PC-3 (cell line): ENCODE measurements around the gene PDE3B. TPM values are rescaled to one million over a fixed set of nuclear protein-coding genes. Genes with fewer than 3 reads are reported as not detected.

Experiments used
- ATAC-seq: fragments of 200-7000 bp; cut with Tn5 transposase; 2 replicates; pipeline ENCODE4 v1.9.1; 2020; ENCODE audit warnings: mild to moderate bottlenecking, moderate library complexity
- BruUV-seq: library from RNA; stranded (reverse); fragments of 400-500 nt; replicated peaks from 2 replicates; lab custom pipeline; 2021; lab: Mats Ljungman, UMichigan
- CTCF ChIA-PET: fragments of 300-600 bp; sonication (Branson Sonifier 250); formaldehyde crosslinking; loops from one replicate; lab custom pipeline; 2022; ENCODE audit warnings: antibody characterized with exemption; lab: Charles Lee
- POLR2A ChIA-PET: fragments of 300-600 bp; sonication (Branson Sonifier 250); formaldehyde crosslinking; loops from one replicate; lab custom pipeline; 2022; ENCODE audit warnings: antibody characterized with exemption; ENCODE audit not compliant: unreplicated experiment; lab: Charles Lee
- DNase-seq: peaks from one replicate; pipeline ENCODE4 v3.0.0-alpha.2; 2015
- H2AFZ ChIP-seq: fragments of 300-600 bp; sonication (generic); 2 replicates; pipeline ENCODE4 v1.6.0; 2016; ENCODE audit warnings: antibody characterized with exemption, low read length
- H3F3A ChIP-seq: fragments of 300-600 bp; sonication (generic); one replicate; pipeline ENCODE4 v1.6.0; 2017; ENCODE audit warnings: antibody characterized with exemption, low read length, control low read depth, mild to moderate bottlenecking; ENCODE audit not compliant: unreplicated experiment
- H3K27ac ChIP-seq: fragments of 300-600 bp; sonication (generic); 2 replicates; pipeline ENCODE4 v1.5.1; 2016; ENCODE audit warnings: mild to moderate bottlenecking, low read length
- H3K27me3 ChIP-seq: fragments of 300-600 bp; sonication (generic); 2 replicates; pipeline ENCODE4 v1.6.1; 2016; ENCODE audit warnings: low read length, mixed read lengths
- H3K36me3 ChIP-seq: fragments of 300-600 bp; sonication (generic); 2 replicates; pipeline ENCODE4 v1.6.1; 2016; ENCODE audit warnings: low read depth, mixed run types, low read length, mixed read lengths
- H3K4me1 ChIP-seq: fragments of 300-600 bp; sonication (generic); 2 replicates; pipeline ENCODE4 v1.5.1; 2016; ENCODE audit warnings: low read length; ENCODE audit not compliant: insufficient read depth
- H3K4me2 ChIP-seq: fragments of 300-600 bp; sonication (generic); 2 replicates; pipeline ENCODE4 v1.6.0; 2016; ENCODE audit warnings: low read length
- H3K4me3 ChIP-seq: fragments of 300-600 bp; sonication (generic); 2 replicates; pipeline ENCODE4 v1.5.1; 2016; ENCODE audit warnings: mild to moderate bottlenecking, low read length, mixed read lengths
- H3K79me2 ChIP-seq: fragments of 300-600 bp; sonication (generic); 2 replicates; pipeline ENCODE4 v1.6.1; 2017; ENCODE audit warnings: low read length, mixed read lengths
- H3K9ac ChIP-seq: fragments of 300-600 bp; sonication (generic); 2 replicates; pipeline ENCODE4 v1.6.0; 2016; ENCODE audit warnings: mild to moderate bottlenecking, low read length
- H3K9me2 ChIP-seq: fragments of 300-600 bp; sonication (generic); replicated peaks from 2 replicates; pipeline ENCODE4 v1.6.1; 2016; ENCODE audit warnings: mixed run types, low read length, mixed read lengths
- H3K9me3 ChIP-seq: fragments of 300-600 bp; sonication (generic); 2 replicates; pipeline ENCODE4 v1.6.1; 2016; ENCODE audit warnings: low read length, mixed read lengths
- H4K20me1 ChIP-seq: fragments of 300-600 bp; sonication (generic); 2 replicates; pipeline ENCODE4 v1.6.1; 2016; ENCODE audit warnings: low read length, mixed read lengths
- CTCF ChIP-seq: fragments of 300-600 bp; sonication (generic); conservative IDR thresholded peaks from 2 replicates; pipeline ENCODE4 v1.5.1; 2017; ENCODE audit warnings: antibody characterized with exemption, low read depth, mild to moderate bottlenecking, low read length
- EZH2 ChIP-seq: fragments of 300-600 bp; sonication (generic); IDR thresholded peaks from one replicate; pipeline ENCODE4 v1.6.1; 2017; ENCODE audit warnings: antibody characterized with exemption, mild to moderate bottlenecking, low read length; ENCODE audit not compliant: unreplicated experiment
- EZH2phosphoT487 ChIP-seq: fragments of 300-600 bp; sonication (generic); IDR thresholded peaks from 2 replicates; pipeline ENCODE4 v1.6.1; 2018; ENCODE audit warnings: mild to moderate bottlenecking, antibody characterized with exemption, low read length, borderline replicate concordance
- intact Hi-C: fragments of 100-400 bp; cut with micrococcal nuclease; formaldehyde crosslinking; loops from 2 replicates; pipeline ENCODE4 v1.9.0; 2023
- total RNA-seq: library from RNA; depleted of rRNA; stranded (reverse); fragments of >200 nt; gene quantifications from 2 replicates; pipeline ENCODE4 v1.2.3, GENCODE V29; 2014

PDE3B gene
- total RNA-seq, 1 experiment from 2014 or later, result 0.11 TPM

GRCh38 chr11:14634813-14635212 lies 8.8 kb upstream of the PDE3B start:
- no peaks in the 10 kb centered on the region for H3K36me3 ChIP-seq
- no peaks in the 10 kb centered on the region for H3F3A ChIP-seq
- H3K4me1 ChIP-seq, result no peaks in the 10 kb centered on the region
- ChIA-PET POLR2A (no interaction called here), CTCF (no interaction called here)
- H2AFZ ChIP-seq, result no peak overlapping the region
- no peak for TF ChIP-seq EZH2phosphoT487
- TF ChIP-seq EZH2, result no peak
- TF ChIP-seq CTCF, result no peak
- H3K27ac ChIP-seq, result no peak overlapping the region
- peaks cover 37% of the 10 kb centered on the region for H3K27me3 ChIP-seq
- ATAC-seq (no peak), DNase-seq (no peak)
- H3K9ac ChIP-seq, result no peak overlapping the region
- BruUV-seq, result no TSS peak
- H3K4me2 ChIP-seq, result no peak overlapping the region
- intact Hi-C loops, result no loop called here
- H4K20me1 ChIP-seq, result no peaks in the 10 kb centered on the region
- H3K79me2 ChIP-seq, result no peaks in the 10 kb centered on the region
- H3K4me3 ChIP-seq, result no peak overlapping the region
- no peaks in the 10 kb centered on the region for H3K9me3 ChIP-seq
- H3K9me2 ChIP-seq, result no peaks in the 10 kb centered on the region

GRCh38 chr11:14635546-14635945 lies 8.1 kb upstream of the PDE3B start:
- CTCF ChIA-PET, result no interaction called here
- H3K27ac ChIP-seq, result no peak overlapping the region
- no peaks in the 10 kb centered on the region for H3K79me2 ChIP-seq
- BruUV-seq, result no TSS peak
- DNase-seq (no peak), ATAC-seq (no peak)
- no peak overlapping the region for H3K9ac ChIP-seq
- no peaks in the 10 kb centered on the region for H3K36me3 ChIP-seq
- peaks cover 44% of the 10 kb centered on the region for H3K27me3 ChIP-seq
- H3K4me1 ChIP-seq, result no peaks in the 10 kb centered on the region
- no peaks in the 10 kb centered on the region for H3K9me3 ChIP-seq
- no peak overlapping the region for H2AFZ ChIP-seq
- no peak overlapping the region for H3K4me2 ChIP-seq
- POLR2A ChIA-PET, result no interaction called here
- H4K20me1 ChIP-seq, result no peaks in the 10 kb centered on the region
- intact Hi-C loops, result no loop called here
- H3K4me3 ChIP-seq, result no peak overlapping the region
- no peaks in the 10 kb centered on the region for H3F3A ChIP-seq
- no peak for TF ChIP-seq EZH2phosphoT487
- TF ChIP-seq EZH2, result no peak
- TF ChIP-seq CTCF, result no peak
- no peaks in the 10 kb centered on the region for H3K9me2 ChIP-seq

- ChIA-PET CTCF (no interaction called here), POLR2A (no interaction called here)
- intact Hi-C loops, result no loop called here
- no peak overlapping the region for H2AFZ ChIP-seq
- H3K4me2 ChIP-seq, result no peak overlapping the region
- no peak overlapping the region for H3K27ac ChIP-seq
- no peaks in the 10 kb centered on the region for H4K20me1 ChIP-seq
- no peak overlapping the region for H3K9ac ChIP-seq
- H3K4me1 ChIP-seq, result no peaks in the 10 kb centered on the region
- BruUV-seq, result no TSS peak
- DNase-seq (no peak), ATAC-seq (no peak)
- no peak overlapping the region for H3K4me3 ChIP-seq
- H3K27me3 ChIP-seq, result peaks cover 47% of the 10 kb centered on the region
- no peaks in the 10 kb centered on the region for H3F3A ChIP-seq
- no peaks in the 10 kb centered on the region for H3K9me2 ChIP-seq
- H3K79me2 ChIP-seq, result no peaks in the 10 kb centered on the region
- H3K9me3 ChIP-seq, result no peaks in the 10 kb centered on the region
- no peak for TF ChIP-seq EZH2phosphoT487
- TF ChIP-seq CTCF, result no peak
- no peak for TF ChIP-seq EZH2
- no peaks in the 10 kb centered on the region for H3K36me3 ChIP-seq
Measured at GRCh38 chr11:14636119-14636518, 7.5 kb upstream of the PDE3B start.
